ENCODE results near the gene SMO.
A peak's percentile ranks its signal among the peaks of the same experiment; 100 is the strongest.

The SMO gene

DNA sequence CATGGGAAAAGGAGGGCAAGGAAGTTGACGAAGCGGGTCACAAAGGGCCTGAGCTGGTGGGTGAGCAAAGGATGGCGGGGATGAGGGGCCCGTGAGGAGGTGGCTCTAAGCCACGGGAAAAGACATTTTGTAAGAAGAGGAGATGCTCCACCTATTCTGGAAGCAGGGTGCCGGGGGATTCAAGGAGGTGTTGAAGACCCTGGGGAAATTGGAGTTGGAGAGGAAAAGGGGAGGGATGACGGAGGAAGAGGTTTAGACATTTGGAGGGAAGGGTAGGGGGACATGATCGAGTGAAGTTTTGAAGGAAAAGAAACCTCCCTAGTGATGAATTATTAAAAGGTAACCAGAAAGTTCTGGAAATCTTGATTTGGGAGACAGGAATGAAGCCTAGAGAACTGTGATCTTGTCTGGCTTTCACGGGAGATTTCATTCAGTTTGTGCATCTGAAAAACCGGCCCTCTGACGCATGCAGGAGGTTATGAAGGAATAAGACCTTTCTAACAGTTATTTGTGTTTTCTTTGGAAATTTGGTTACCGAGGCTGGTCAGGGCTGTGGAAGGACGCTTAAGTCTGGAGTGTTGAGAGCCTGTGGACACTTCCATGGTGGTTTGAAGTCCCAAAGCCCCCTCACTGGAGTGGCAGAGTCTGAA lies 1.4 kb downstream of the SMO start:
- Histone ChIP-seq H3K4ac (ENCODE audit: low read length) (no peak overlapping the region), H2BK120ac (ENCODE audit: low read depth, low read length) (no peak overlapping the region), H3K9me3 (replicated peaks in 1 of 2; ENCODE audit: control insufficient read depth in 2 of 2, insufficient read depth in 1 of 2, low read depth in 1 of 2, low read length in 2 of 2) (peaks cover 0 to 5% of the 10 kb centered on the region in 2 donors)

GRCh38 chr7:129191272-129191671 lies 2.8 kb downstream of the SMO start:
- Histone ChIP-seq H4K91ac (ENCODE audit: low read depth, low read length, poor library complexity) (no peak overlapping the region), H2BK15ac (ENCODE audit: low read length) (no peak overlapping the region), H3K4ac (ENCODE audit: low read length) (no peak overlapping the region), H3K36me3 (replicated peaks in 1 of 2; ENCODE audit: control insufficient read depth in 2 of 2, insufficient read depth in 2 of 2, low read length in 2 of 2) (peaks cover 10 to 44% of the 10 kb centered on the region in 2 donors), H2AFZ (ENCODE audit: low read length) (no peak overlapping the region), H3K9me3 (replicated peaks in 1 of 2; ENCODE audit: control insufficient read depth in 2 of 2, insufficient read depth in 1 of 2, low read depth in 1 of 2, low read length in 2 of 2) (peaks cover 0 to 10% of the 10 kb centered on the region in 2 donors), H3K27me3 (ENCODE audit: control insufficient read depth in 3 of 3, insufficient read depth in 3 of 3, low read depth in 1 of 3, low read length in 3 of 3) (peaks cover 0 to 5% (median 0%) of the 10 kb centered on the region in 3 experiments), H3K27ac (replicated peaks; ENCODE audit: low read length) (no peak overlapping the region), H2BK12ac (ENCODE audit: low read length) (no peak overlapping the region), H2BK120ac (ENCODE audit: low read depth, low read length) (no peak overlapping the region), H3K4me2 (ENCODE audit: insufficient read depth, low read length, poor library complexity, severe bottlenecking) (peak overlapping the region; percentile 2), H2BK5ac (ENCODE audit: low read length) (no peak overlapping the region), H3K9ac (ENCODE audit: low read depth, low read length, poor library complexity) (no peak overlapping the region), H3K4me1 (ENCODE audit: control insufficient read depth in 2 of 2, insufficient read depth in 1 of 2, low read depth in 1 of 2, low read length in 2 of 2) (peaks cover 14 to 15% of the 10 kb centered on the region in 2 donors), H3K18ac (ENCODE audit: low read length) (no peak overlapping the region), H4K8ac (ENCODE audit: low read depth, low read length) (no peak overlapping the region), H3K23ac (ENCODE audit: low read depth, low read length, poor library complexity) (no peak overlapping the region), H2AK5ac (ENCODE audit: low read depth, low read length) (no peak overlapping the region), H3K14ac (ENCODE audit: low read length) (no peak overlapping the region), H3K4me3 (ENCODE audit: low read length in 2 of 2) (no peak overlapping the region), H3K79me1 (ENCODE audit: low read depth, low read length) (peaks cover 8% of the 10 kb centered on the region)
- DNase-seq (ENCODE audit: low spot score) = no peak
- WGBS, 2 donors (ENCODE audit: extremely low coverage in 2 of 2, insufficient read length in 2 of 2, insufficient replicate concordance in 1 of 2) = no CpG with 5 or more reads among the region's 3 CpGs

More for the DNA sequence above, 1.4 kb downstream of the SMO start:
- Histone ChIP-seq H3K9ac (ENCODE audit: low read depth, low read length, poor library complexity) (peak overlapping the region; percentile 99), H2BK12ac (ENCODE audit: low read length) (no peak overlapping the region), H2AFZ (ENCODE audit: low read length) (peak overlapping the region; percentile 87), H3K18ac (ENCODE audit: low read length) (peak overlapping the region; percentile 99), H3K27ac (replicated peaks; ENCODE audit: low read length) (no peak overlapping the region), H2AK5ac (ENCODE audit: low read depth, low read length) (no peak overlapping the region), H4K91ac (ENCODE audit: low read depth, low read length, poor library complexity) (no peak overlapping the region), H3K36me3 (replicated peaks in 1 of 2; ENCODE audit: control insufficient read depth in 2 of 2, insufficient read depth in 2 of 2, low read length in 2 of 2) (peaks cover 10 to 39% of the 10 kb centered on the region in 2 donors), H3K23ac (ENCODE audit: low read depth, low read length, poor library complexity) (peak overlapping the region; percentile 82), H2BK5ac (ENCODE audit: low read length) (no peak overlapping the region), H3K4me1 (ENCODE audit: control insufficient read depth in 2 of 2, insufficient read depth in 1 of 2, low read depth in 1 of 2, low read length in 2 of 2) (peaks cover 14 to 15% of the 10 kb centered on the region in 2 donors), H3K27me3 (ENCODE audit: control insufficient read depth in 3 of 3, insufficient read depth in 3 of 3, low read depth in 1 of 3, low read length in 3 of 3) (peaks cover 0 to 8% (median 0%) of the 10 kb centered on the region in 3 experiments), H2BK15ac (ENCODE audit: low read length) (peak overlapping the region; percentile 47), H3K4me2 (ENCODE audit: insufficient read depth, low read length, poor library complexity, severe bottlenecking) (peak overlapping the region; percentile 92), H3K79me1 (ENCODE audit: low read depth, low read length) (peaks cover 8% of the 10 kb centered on the region), H3K14ac (ENCODE audit: low read length) (peak overlapping the region; percentile 100), H4K8ac (ENCODE audit: low read depth, low read length) (no peak overlapping the region), H3K4me3 (ENCODE audit: low read length in 2 of 2) (peak overlapping the region; percentile 65 to 98)
- no CpG with 5 or more reads among the region's 13 CpGs for WGBS, 2 donors (ENCODE audit: extremely low coverage in 2 of 2, insufficient read length in 2 of 2, insufficient replicate concordance in 1 of 2)
- DNase-seq (ENCODE audit: low spot score) = no peak

- no peak overlapping the region for H2BK5ac ChIP-seq (ENCODE audit: low read length)
- H3K9ac ChIP-seq (ENCODE audit: low read depth, low read length, poor library complexity) = no peak overlapping the region
Observed at GRCh38 chr7:129193892-129194291, 5.5 kb downstream of the SMO start.

GRCh38 chr7:129197771-129198170 lies 9.3 kb downstream of the SMO start:
- Histone ChIP-seq H2BK12ac (ENCODE audit: low read length) (no peak overlapping the region), H3K9me3 (replicated peaks in 1 of 2; ENCODE audit: control insufficient read depth in 2 of 2, insufficient read depth in 1 of 2, low read depth in 1 of 2, low read length in 2 of 2) (peaks cover 0 to 21% of the 10 kb centered on the region in 2 donors), H3K36me3 (replicated peaks in 1 of 2; ENCODE audit: control insufficient read depth in 2 of 2, insufficient read depth in 2 of 2, low read length in 2 of 2) (peaks cover 8 to 63% of the 10 kb centered on the region in 2 donors), H3K9ac (ENCODE audit: low read depth, low read length, poor library complexity) (no peak overlapping the region), H3K27ac (replicated peaks; ENCODE audit: low read length) (no peak overlapping the region), H3K79me1 (ENCODE audit: low read depth, low read length) (peaks cover 13% of the 10 kb centered on the region), H2BK120ac (ENCODE audit: low read depth, low read length) (no peak overlapping the region), H3K4me2 (ENCODE audit: insufficient read depth, low read length, poor library complexity, severe bottlenecking) (no peak overlapping the region), H3K4me3 (ENCODE audit: low read length in 2 of 2) (no peak overlapping the region), H3K23ac (ENCODE audit: low read depth, low read length, poor library complexity) (no peak overlapping the region), H3K14ac (ENCODE audit: low read length) (no peak overlapping the region), H4K8ac (ENCODE audit: low read depth, low read length) (no peak overlapping the region), H3K4me1 (ENCODE audit: control insufficient read depth in 2 of 2, insufficient read depth in 1 of 2, low read depth in 1 of 2, low read length in 2 of 2) (no peaks in the 10 kb centered on the region), H4K91ac (ENCODE audit: low read depth, low read length, poor library complexity) (no peak overlapping the region), H3K18ac (ENCODE audit: low read length) (no peak overlapping the region), H2AFZ (ENCODE audit: low read length) (no peak overlapping the region), H2BK15ac (ENCODE audit: low read length) (no peak overlapping the region), H2BK5ac (ENCODE audit: low read length) (no peak overlapping the region), H3K27me3 (ENCODE audit: control insufficient read depth in 3 of 3, insufficient read depth in 3 of 3, low read depth in 1 of 3, low read length in 3 of 3) (no peaks in the 10 kb centered on the region), H3K4ac (ENCODE audit: low read length) (no peak overlapping the region), H2AK5ac (ENCODE audit: low read depth, low read length) (no peak overlapping the region)
- no peak for DNase-seq (ENCODE audit: low spot score)
- WGBS, 2 donors (ENCODE audit: extremely low coverage in 2 of 2, insufficient read length in 2 of 2, insufficient replicate concordance in 1 of 2) = no CpG with 5 or more reads among the region's 4 CpGs

More at GRCh38 chr7:129193892-129194291, 5.5 kb downstream of the SMO start:
- H3K4ac ChIP-seq (ENCODE audit: low read length) = no peak overlapping the region
- no peak for DNase-seq (ENCODE audit: low spot score)
- H3K18ac ChIP-seq (ENCODE audit: low read length) = no peak overlapping the region
- H3K14ac ChIP-seq (ENCODE audit: low read length) = no peak overlapping the region
- H3K23ac ChIP-seq (ENCODE audit: low read depth, low read length, poor library complexity) = no peak overlapping the region
- no peaks in the 10 kb centered on the region for H3K27me3 ChIP-seq (ENCODE audit: control insufficient read depth in 3 of 3, insufficient read depth in 3 of 3, low read depth in 1 of 3, low read length in 3 of 3)
- peaks cover 0 to 17% of the 10 kb centered on the region in 2 donors for H3K9me3 ChIP-seq (replicated peaks in 1 of 2; ENCODE audit: control insufficient read depth in 2 of 2, insufficient read depth in 1 of 2, low read depth in 1 of 2, low read length in 2 of 2)
- no peak overlapping the region for H2AFZ ChIP-seq (ENCODE audit: low read length)
- no peak overlapping the region for H4K8ac ChIP-seq (ENCODE audit: low read depth, low read length)
- no peak overlapping the region for H4K91ac ChIP-seq (ENCODE audit: low read depth, low read length, poor library complexity)
- peaks cover 11 to 56% of the 10 kb centered on the region in 2 donors for H3K36me3 ChIP-seq (replicated peaks in 1 of 2; ENCODE audit: control insufficient read depth in 2 of 2, insufficient read depth in 2 of 2, low read length in 2 of 2)
- H2BK120ac ChIP-seq (ENCODE audit: low read depth, low read length) = no peak overlapping the region
- H3K79me1 ChIP-seq (ENCODE audit: low read depth, low read length) = peaks cover 10% of the 10 kb centered on the region
- H2AK5ac ChIP-seq (ENCODE audit: low read depth, low read length) = no peak overlapping the region
- no CpG with 5 or more reads among the region's 3 CpGs for WGBS, 2 donors (ENCODE audit: extremely low coverage in 2 of 2, insufficient read length in 2 of 2, insufficient replicate concordance in 1 of 2)
- no peak overlapping the region for H3K4me3 ChIP-seq (ENCODE audit: low read length in 2 of 2)
- peaks cover 10% of the 10 kb centered on the region in 2 donors for H3K4me1 ChIP-seq (ENCODE audit: control insufficient read depth in 2 of 2, insufficient read depth in 1 of 2, low read depth in 1 of 2, low read length in 2 of 2)
- H2BK15ac ChIP-seq (ENCODE audit: low read length) = no peak overlapping the region
- no peak overlapping the region for H2BK12ac ChIP-seq (ENCODE audit: low read length)
- H3K4me2 ChIP-seq (ENCODE audit: insufficient read depth, low read length, poor library complexity, severe bottlenecking) = no peak overlapping the region
- no peak overlapping the region for H3K27ac ChIP-seq (replicated peaks; ENCODE audit: low read length)
